ENCODE results near the gene CCNI.

- TF ChIP-seq POLR2A (IDR thresholded peaks at IDR 0.05; ENCODE audit: low read depth, low read length) (no peak), POLR2AphosphoS5 (IDR thresholded peaks at IDR 0.05; ENCODE audit: low read depth, low read length) (no peak), SPI1 (IDR thresholded peaks at IDR 0.05; ENCODE audit: low read depth, low read length) (no peak), TAF1 (IDR thresholded peaks at IDR 0.05; ENCODE audit: low read depth, low read length) (no peak)
Observed at GRCh38 chr4:77073106-77073809, 2.5 kb downstream of the CCNI start.
